Stimulated activated CD4-positive, alpha-beta T cell treated with anti-CD3 and anti-CD28 coated beads, Interleukin-4, amount 100 ng/mL, for 1 hour (primary cell): ENCODE measurements around the gene RPS4Y2.

Source experiments
- DNase-seq: peaks from one replicate; pipeline ENCODE4 v3.0.0-alpha.2; 2020

RPS4Y2 gene

GRCh38 chrY:20755808-20756207 is at the start of gene RPS4Y2:
TSS of gene RPS4Y2 (plus strand) at chrY:20756108. CDS start at chrY:20756164, 56 bp downstream.
- DNase-seq: no peak

- DNase-seq: peak; percentile 6
These were observed 41.5 kb upstream of the RPS4Y2 start for GRCh38 chrY:20714391-20714790.

- DNase-seq: no peak
These were observed 29.6 kb upstream of the RPS4Y2 start for GRCh38 chrY:20726184-20726907.

GRCh38 chrY:20735200-20735599 is 20.7 kb upstream of the RPS4Y2 start:
- no peak for DNase-seq

GRCh38 chrY:20739806-20740205 is 16.1 kb upstream of the RPS4Y2 start:
- no peak for DNase-seq

GRCh38 chrY:20740609-20741008 is 15.3 kb upstream of the RPS4Y2 start:
- peak; percentile 11 for DNase-seq

GRCh38 chrY:20745060-20745459 is 10.8 kb upstream of the RPS4Y2 start:
- peak; percentile 8 for DNase-seq

GRCh38 chrY:20746919-20747318 is 9.0 kb upstream of the RPS4Y2 start:
- no peak for DNase-seq

- no peak for DNase-seq
These were observed 8.0 kb downstream of the RPS4Y2 start for GRCh38 chrY:20763869-20764268.

- DNase-seq: no peak
These were observed 9.2 kb downstream of the RPS4Y2 start for GRCh38 chrY:20765117-20765516.

- no peak for DNase-seq
These were observed 14.8 kb downstream of the RPS4Y2 start for GRCh38 chrY:20770755-20771154.

- DNase-seq: no peak
These were observed 20.2 kb downstream of the RPS4Y2 start for GRCh38 chrY:20776104-20776503.

GRCh38 chrY:20780104-20780654 is 24.3 kb downstream of the RPS4Y2 start:
- no peak for DNase-seq

GRCh38 chrY:20780776-20781175 is 24.9 kb downstream of the RPS4Y2 start:
- DNase-seq: no peak

- DNase-seq: no peak
These were observed 25.5 kb downstream of the RPS4Y2 start for GRCh38 chrY:20781408-20781807.

GRCh38 chrY:20784965-20785364 is 29.1 kb downstream of the RPS4Y2 start:
- no peak for DNase-seq

- no peak for DNase-seq
These were observed 31.2 kb downstream of the RPS4Y2 start for GRCh38 chrY:20787076-20787475.

GRCh38 chrY:20798351-20799049 is 42.6 kb downstream of the RPS4Y2 start:
- no peak for DNase-seq

- no peak for DNase-seq
These were observed 46.8 kb downstream of the RPS4Y2 start for GRCh38 chrY:20802659-20803058.

- no peak for DNase-seq
These were observed 50.3 kb downstream of the RPS4Y2 start for GRCh38 chrY:20806243-20806642.

GRCh38 chrY:20813459-20813858 is 57.6 kb downstream of the RPS4Y2 start:
- no peak for DNase-seq

- DNase-seq: no peak
These were observed 58.9 kb downstream of the RPS4Y2 start for GRCh38 chrY:20814794-20815193.

GRCh38 chrY:20817067-20817466 is 61.2 kb downstream of the RPS4Y2 start:
- no peak for DNase-seq
